SK-N-SH (cell line): Measurements from ENCODE around the gene ZNF148. TPM values are rescaled to one million over a fixed set of nuclear protein-coding genes. Genes with fewer than 3 reads are reported as not detected.

Source experiments
- CTCF ChIA-PET: fragments of 300-600, 350-600 bp; formaldehyde crosslinking; extraction: SDS; loops from one replicate; lab custom pipeline; 2021; lab: Yijun Ruan, JAX
- POLR2A ChIA-PET: fragments of 350-600 bp; sonication (Branson Sonifier 250); formaldehyde crosslinking; extraction: SDS; loops from one replicate; lab custom pipeline; 2020; ENCODE audit warnings: antibody characterized with exemption, inconsistent platforms; lab: Yijun Ruan, JAX
- DNase-seq: peaks from one replicate; pipeline ENCODE4 v3.0.0; 2012
- H2AFZ ChIP-seq: fragments of 200-600 bp; sonication (generic); 2 replicates; pipeline ENCODE4 v1.8.1; 2016; ENCODE audit warnings: antibody characterized with exemption, mild to moderate bottlenecking, low read depth
- H3F3A ChIP-seq: fragments of 200-600 bp; sonication (generic); replicated peaks from 2 replicates; pipeline ENCODE3; 2016; ENCODE audit warnings: antibody characterized with exemption, mild to moderate bottlenecking; ENCODE audit not compliant: insufficient read depth
- H3K27ac ChIP-seq, 2 experiments: fragments of 200-500 bp in 1 of 2; fragments of 200-600 bp in 1 of 2; sonication (Bioruptor generic) in 1 of 2; sonication (generic), shearing (Covaris generic) in 1 of 2; 2 replicates each; pipeline versions ENCODE4 v1.5.1 to v1.6.1; 2014 to 2016; ENCODE audit warnings: low read depth in 2 of 2, inconsistent platforms in 1 of 2, low read length in 1 of 2, mild to moderate bottlenecking in 1 of 2, mixed read lengths in 1 of 2
- H3K27me3 ChIP-seq: fragments of 200-600 bp; sonication (generic), shearing (Covaris generic); 2 replicates; pipeline ENCODE4 v1.6.1; 2016; ENCODE audit warnings: mixed run types; ENCODE audit not compliant: insufficient read depth
- H3K36me3 ChIP-seq, 2 experiments: fragments of 200-500 bp in 1 of 2; fragments of 200-600 bp in 1 of 2; sonication (Bioruptor generic) in 1 of 2; sonication (generic) in 1 of 2; replicated peaks in 1 of 2; 2 replicates each; pipeline versions ENCODE3 to v1.5.1; 2014 to 2016; ENCODE audit warnings: low read length in 1 of 2, mild to moderate bottlenecking in 1 of 2; ENCODE audit not compliant: insufficient read depth in 2 of 2, control insufficient read depth in 1 of 2
- H3K4me1 ChIP-seq, 2 experiments: fragments of 200-500 bp in 1 of 2; fragments of 200-600 bp in 1 of 2; sonication (Bioruptor generic) in 1 of 2; sonication (generic), shearing (Covaris generic) in 1 of 2; 2 replicates each; pipeline versions ENCODE4 v1.5.1 to v1.6.1; 2014 to 2016; ENCODE audit warnings: low read depth in 1 of 2, low read length in 1 of 2, mixed run types in 1 of 2; ENCODE audit not compliant: insufficient read depth in 2 of 2, control insufficient read depth in 1 of 2
- H3K4me2 ChIP-seq: fragments of 200-600 bp; sonication (generic), shearing (Covaris generic); 2 replicates; pipeline ENCODE4 v1.6.1; 2017; ENCODE audit warnings: mixed run types
- H3K4me3 ChIP-seq, 2 experiments: fragments of 200-500 bp in 1 of 2; fragments of 200-600 bp in 1 of 2; sonication (Bioruptor generic) in 1 of 2; sonication (generic), shearing (Covaris generic) in 1 of 2; 2 replicates each; pipeline versions ENCODE4 v1.5.1 to v1.8.1; 2014 to 2016; ENCODE audit warnings: low read depth in 2 of 2, inconsistent platforms in 1 of 2, low read length in 1 of 2, mild to moderate bottlenecking in 1 of 2, mixed read lengths in 1 of 2, moderate library complexity in 1 of 2
- H3K79me2 ChIP-seq: fragments of 200-600 bp; sonication (generic); 2 replicates; pipeline ENCODE4 v1.8.1; 2017; ENCODE audit warnings: mild to moderate bottlenecking; ENCODE audit not compliant: insufficient read depth
- H3K9ac ChIP-seq: fragments of 200-600 bp; sonication (generic); 2 replicates; pipeline ENCODE4 v1.6.1; 2017; ENCODE audit warnings: mixed run types
- H3K9me2 ChIP-seq: fragments of 200-600 bp; sonication (generic); 2 replicates; pipeline ENCODE4 v1.6.1; 2017; ENCODE audit warnings: mixed run types
- H3K9me3 ChIP-seq: fragments of 200-600 bp; sonication (generic); 2 replicates; pipeline ENCODE4 v1.6.1; 2017; ENCODE audit warnings: mixed run types, mild to moderate bottlenecking, moderate library complexity
- H4K20me1 ChIP-seq: fragments of 200-600 bp; sonication (generic); 2 replicates; pipeline ENCODE4 v1.6.1; 2017; ENCODE audit warnings: mild to moderate bottlenecking, mixed run types; ENCODE audit not compliant: insufficient read depth
- ELF1 ChIP-seq: IDR thresholded peaks from 2 replicates; pipeline ENCODE4 v1.4.0; 2012
- EZH2phosphoT487 ChIP-seq: fragments of 200-600 bp; sonication (generic); IDR thresholded peaks from 2 replicates; pipeline ENCODE4 v1.6.1; 2017; ENCODE audit warnings: low read depth, mixed run types, mild to moderate bottlenecking, antibody characterized with exemption, moderate library complexity, borderline replicate concordance
- FOXJ3 ChIP-seq: sonication (generic); formaldehyde crosslinking; IDR thresholded peaks from 2 replicates; pipeline ENCODE4 v1.5.1; 2020; ENCODE audit warnings: mild to moderate bottlenecking, missing genetic modification reagents
- IRF3 ChIP-seq: fragments of 150-350 bp; IDR thresholded peaks from 2 replicates; pipeline ENCODE4 v1.6.1; 2016; ENCODE audit warnings: mild to moderate bottlenecking, low read depth, low read length
- MXI1 ChIP-seq: IDR thresholded peaks from 2 replicates; pipeline ENCODE4 v1.6.1; 2012; ENCODE audit warnings: mild to moderate bottlenecking, low read depth, low read length, improper control_type of control experiment
- NRF1 ChIP-seq: IDR thresholded peaks from 2 replicates; pipeline ENCODE4 v1.6.1; 2012; ENCODE audit warnings: low read depth, mild to moderate bottlenecking, low read length
- POLR2AphosphoS5 ChIP-seq: IDR thresholded peaks from 2 replicates; pipeline ENCODE4 v1.6.1; 2012; ENCODE audit warnings: low read depth, low read length
- RAD21 ChIP-seq: IDR thresholded peaks from 2 replicates; pipeline ENCODE4 v1.6.1; 2012; ENCODE audit warnings: mild to moderate bottlenecking, low read length
- RCOR1 ChIP-seq: fragments of 150-350 bp; IDR thresholded peaks from 2 replicates; pipeline ENCODE4 v1.6.1; 2017; ENCODE audit warnings: antibody characterized with exemption, low read length
- TAF1 ChIP-seq: IDR thresholded peaks from 2 replicates; pipeline ENCODE4 v1.6.1; 2012; ENCODE audit warnings: low read depth, mild to moderate bottlenecking, low read length, moderate library complexity, borderline replicate concordance
- TCF12 ChIP-seq: IDR thresholded peaks from 2 replicates; pipeline ENCODE4 v1.4.0; 2012
- USF2 ChIP-seq: fragments of 150-350 bp; IDR thresholded peaks from 2 replicates; pipeline ENCODE4 v1.6.1; 2017; ENCODE audit warnings: antibody characterized with exemption, low read length, low read depth, borderline replicate concordance
- ZBTB33 ChIP-seq: IDR thresholded peaks from 2 replicates; pipeline ENCODE4 v1.4.0; 2012; ENCODE audit warnings: low read depth, borderline replicate concordance
- WGBS: methylation state at CpG from one replicate; pipeline ENCODE4 v1.1.6; 2017; ENCODE audit warnings: low lambda C conversion rate; 5-methylcytosine and 5-hydroxymethylcytosine counted together
- polyA plus RNA-seq, 3 experiments: library from polyadenylated mRNA; depleted of rRNA; stranded (reverse); fragments of >200 nt; gene quantifications; 2 replicates each; pipeline ENCODE4 v1.2.3, GENCODE V29; 2012

Gene ZNF148
- polyA plus RNA-seq, 1 of the 3 experiments (the other 2 are of a cell fraction) = 5.1 TPM

- peak; percentile 69 for DNase-seq
- Histone ChIP-seq H3K4me2 (no peak within 1 kb of the TSS; the same call in 1 of the 2 replicates), H3K27me3 (no peaks in the 10 kb centered on the region), H3K79me2 (no peaks in the 10 kb centered on the region), H4K20me1 (no peaks in the 10 kb centered on the region), H3K4me3 (no peak within 1 kb of the TSS; a peak in 1 of 4 replicates), H3F3A (peaks cover 8% of the 10 kb centered on the region), H2AFZ (peak within 1 kb of the TSS; percentile 50), H3K9ac (no peak within 1 kb of the TSS), H3K9me2 (no peaks in the 10 kb centered on the region), H3K9me3 (no peaks in the 10 kb centered on the region), H3K4me1 (peaks cover 2 to 13% of the 10 kb centered on the region in 2 experiments; a peak in 2 of 4 replicates), H3K27ac (peak within 1 kb of the TSS in 1 of 2 experiments; percentile 73; a peak in 2 of 4 replicates), H3K36me3 (no peaks in the 10 kb centered on the region)
- ChIA-PET CTCF (no interaction called here), POLR2A (no interaction called here)
- 63% methylated on average over 14 of the region's 55 CpGs for WGBS
- TF ChIP-seq TAF1 = no peak
- no peak for TF ChIP-seq MXI1
- no peak for TF ChIP-seq EZH2phosphoT487
- TF ChIP-seq ZBTB33 = no peak
- no peak for TF ChIP-seq USF2
- TF ChIP-seq FOXJ3 (CRISPR knock-in tag) = no peak
- no peak for TF ChIP-seq IRF3
- no peak for TF ChIP-seq RAD21
- no peak for TF ChIP-seq RCOR1
- TF ChIP-seq ELF1 = no peak
- TF ChIP-seq NRF1 = no peak
- no peak for TF ChIP-seq TCF12
- TF ChIP-seq POLR2AphosphoS5 = no peak
These were observed 162.4 kb downstream of the ZNF148 start, which contains the start of gene SLC12A8 for GRCh38 chr3:125212509-125213363. SLC12A8 (minus strand) TSS chr3:125212748; CDS start chr3:125211349, 1,399 bp downstream.
